Fibroblast of mammary gland (primary cell): ENCODE data around the gene ZFYVE9.
"Not testable (repeated sequence)": the region's sequence is repeated elsewhere in the genome, so short reads cannot be mapped to it uniquely, and the experiment has no call there.

Experiments used
- DNase-seq: peaks from one replicate; pipeline ENCODE4 v3.0.0-alpha.2; 2010; ENCODE audit warnings: low read depth
- H3K4me3 ChIP-seq: 2 replicates; pipeline ENCODE4 v1.5.1; 2011; ENCODE audit warnings: low read depth, mild to moderate bottlenecking, low read length, moderate library complexity; ENCODE audit not compliant: control insufficient read depth
- CTCF ChIP-seq: conservative IDR thresholded peaks from 2 replicates; pipeline ENCODE4 v1.5.1; 2011; ENCODE audit warnings: low read depth, low read length, inconsistent platforms; ENCODE audit not compliant: control insufficient read depth, insufficient read depth

Gene ZFYVE9

GRCh38 chr1:52204696-52205095 is 62.8 kb downstream of the ZFYVE9 start:
- TF ChIP-seq CTCF: no peak
- DNase-seq: no peak
- no peak overlapping the region for H3K4me3 ChIP-seq

GRCh38 chr1:52206686-52207085 is 64.8 kb downstream of the ZFYVE9 start:
- H3K4me3 ChIP-seq, DNase-seq: not testable (repeated sequence)

- no peak for TF ChIP-seq CTCF
Measured at GRCh38 chr1:52209429-52209828, 67.5 kb downstream of the ZFYVE9 start.

GRCh38 chr1:52210044-52210443 is 68.2 kb downstream of the ZFYVE9 start:
- no peak for TF ChIP-seq CTCF
- no peak for DNase-seq
- no peak overlapping the region for H3K4me3 ChIP-seq

More at GRCh38 chr1:52209429-52209828, 67.5 kb downstream of the ZFYVE9 start:
- H3K4me3 ChIP-seq: no peak overlapping the region
- DNase-seq: no peak

- H3K4me3 ChIP-seq: no peak overlapping the region
- no peak for TF ChIP-seq CTCF
- DNase-seq: no peak
Measured at GRCh38 chr1:52216907-52217458, 75.1 kb downstream of the ZFYVE9 start.

GRCh38 chr1:52225174-52225573 is 83.3 kb downstream of the ZFYVE9 start:
- no peak overlapping the region for H3K4me3 ChIP-seq
- peak; percentile 18 for DNase-seq
- no peak for TF ChIP-seq CTCF

GRCh38 chr1:52229494-52229893 is 87.6 kb downstream of the ZFYVE9 start:
- no peak for DNase-seq
- TF ChIP-seq CTCF: no peak
- H3K4me3 ChIP-seq: no peak overlapping the region

- no peak for DNase-seq
- H3K4me3 ChIP-seq: no peak overlapping the region
- TF ChIP-seq CTCF: no peak
Measured at GRCh38 chr1:52233463-52233862, 91.6 kb downstream of the ZFYVE9 start.
